Measurements from ENCODE around the gene APH1B.

DNA sequence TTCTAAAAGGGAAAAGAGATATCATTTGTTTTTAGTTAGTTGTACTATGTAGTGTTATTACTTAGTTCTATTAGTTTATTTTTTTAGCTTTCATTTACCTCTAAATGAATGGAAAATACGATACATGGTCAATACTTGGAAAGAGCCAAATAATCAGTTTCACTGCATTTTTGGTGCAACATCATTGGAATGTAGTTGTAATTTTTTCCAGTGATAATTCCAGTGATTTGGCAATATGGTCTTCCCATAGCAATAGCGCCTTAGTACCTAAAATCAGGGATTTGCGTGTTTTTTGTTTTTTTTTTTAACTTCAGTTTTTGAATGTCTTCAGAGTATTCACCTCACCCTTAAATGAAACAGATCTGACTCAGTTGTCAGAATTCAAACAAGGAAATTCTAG is 46.2 kb upstream of the APH1B start:
- TF ChIP-seq, protein P1, sequence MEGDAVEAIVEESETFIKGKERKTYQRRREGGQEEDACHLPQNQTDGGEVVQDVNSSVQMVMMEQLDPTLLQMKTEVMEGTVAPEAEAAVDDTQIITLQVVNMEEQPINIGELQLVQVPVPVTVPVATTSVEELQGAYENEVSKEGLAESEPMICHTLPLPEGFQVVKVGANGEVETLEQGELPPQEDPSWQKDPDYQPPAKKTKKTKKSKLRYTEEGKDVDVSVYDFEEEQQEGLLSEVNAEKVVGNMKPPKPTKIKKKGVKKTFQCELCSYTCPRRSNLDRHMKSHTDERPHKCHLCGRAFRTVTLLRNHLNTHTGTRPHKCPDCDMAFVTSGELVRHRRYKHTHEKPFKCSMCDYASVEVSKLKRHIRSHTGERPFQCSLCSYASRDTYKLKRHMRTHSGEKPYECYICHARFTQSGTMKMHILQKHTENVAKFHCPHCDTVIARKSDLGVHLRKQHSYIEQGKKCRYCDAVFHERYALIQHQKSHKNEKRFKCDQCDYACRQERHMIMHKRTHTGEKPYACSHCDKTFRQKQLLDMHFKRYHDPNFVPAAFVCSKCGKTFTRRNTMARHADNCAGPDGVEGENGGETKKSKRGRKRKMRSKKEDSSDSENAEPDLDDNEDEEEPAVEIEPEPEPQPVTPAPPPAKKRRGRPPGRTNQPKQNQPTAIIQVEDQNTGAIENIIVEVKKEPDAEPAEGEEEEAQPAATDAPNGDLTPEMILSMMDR (conservative IDR thresholded peaks at IDR 0.05) = no peak
- TF ChIP-seq EZH2 (IDR thresholded peaks at IDR 0.05; ENCODE audit: low read depth) = no peak
